T-cell (primary cell): ENCODE results near the gene ZNF12. TPM values are rescaled to one million over a fixed set of nuclear protein-coding genes. Genes with fewer than 3 reads are reported as not detected.
"Not testable (repeated sequence)": the region's sequence is repeated elsewhere in the genome, so short reads cannot be mapped to it uniquely, and the experiment has no call there.

Experiments
- ATAC-seq, 4 experiments: fragments of 200-7000 bp in 3 of 4; fragments of 150-1000 bp in 1 of 4; cut with Tn5 transposase; replicated peaks in 1 of 4; 1 replicate in 3 of 4; 2 replicates in 1 of 4; pipeline ENCODE4 v1.10.0; 2021; ENCODE audit warnings: moderate library complexity in 3 of 4, mild to moderate bottlenecking in 2 of 4, moderate number of reproducible peaks in 1 of 4
- CTCF ChIA-PET, 2 donors: fragments of 300-600 bp; sonication (Branson Sonifier 250); formaldehyde crosslinking; loops; one replicate each; lab custom pipeline; 2022; ENCODE audit warnings: antibody characterized with exemption in 2 of 2; lab: Charles Lee
- POLR2A ChIA-PET, 2 donors: fragments of 300-600 bp; sonication (Branson Sonifier 250); formaldehyde crosslinking; loops; one replicate each; lab custom pipeline; 2022; ENCODE audit warnings: antibody characterized with exemption in 2 of 2; lab: Charles Lee
- DNase-seq, 35 experiments: peaks; one replicate each; pipeline versions ENCODE4 v3.0.0 to v3.0.0-alpha.2; 2013 to 2023
- H3K27ac ChIP-seq: one replicate; pipeline ENCODE4 v1.5.1; 2013; ENCODE audit warnings: low read length
- H3K27me3 ChIP-seq, 2 experiments: replicated peaks in 1 of 2; 1 replicate in 1 of 2; 2 replicates in 1 of 2; pipeline versions ENCODE4 v1.6.1 to v1.7.0; 2013; ENCODE audit warnings: low read length in 1 of 2, mixed read lengths in 1 of 2; ENCODE audit not compliant: control insufficient read depth in 2 of 2, insufficient read depth in 2 of 2; ENCODE audit errors: extremely low read depth in 1 of 2
- H3K36me3 ChIP-seq, 2 donors: 1 replicate in 1 of 2; 2 replicates in 1 of 2; pipeline versions ENCODE4 v1.6.1 to v1.7.0; 2013; ENCODE audit warnings: low read length in 1 of 2; ENCODE audit not compliant: control insufficient read depth in 2 of 2, insufficient read depth in 1 of 2; ENCODE audit errors: extremely low read depth in 1 of 2
- H3K4me1 ChIP-seq, 2 experiments: 1 replicate in 1 of 2; 2 replicates in 1 of 2; pipeline versions ENCODE4 v1.6.1 to v1.7.0; 2013; ENCODE audit warnings: low read length in 2 of 2, mixed read lengths in 1 of 2; ENCODE audit not compliant: insufficient read depth in 2 of 2, control insufficient read depth in 1 of 2; ENCODE audit errors: extremely low read depth in 1 of 2
- H3K4me3 ChIP-seq, 2 donors: 1 replicate in 1 of 2; 2 replicates in 1 of 2; pipeline versions ENCODE4 v1.5.1 to v1.7.0; 2013; ENCODE audit warnings: mild to moderate bottlenecking in 2 of 2, low read length in 1 of 2, moderate library complexity in 1 of 2; ENCODE audit not compliant: control insufficient read depth in 1 of 2; ENCODE audit errors: extremely low read depth in 1 of 2
- H3K9me3 ChIP-seq: 2 replicates; pipeline ENCODE4 v1.7.0; 2013
- H3K27ac Mint-ChIP-seq, 2 donors: one replicate each; pipeline ENCODE4 v1.8.0; 2020 to 2021; ENCODE audit warnings: mild to moderate bottlenecking in 2 of 2, mixed read lengths in 2 of 2
- H3K27me3 Mint-ChIP-seq, 2 donors: one replicate each; pipeline ENCODE4 v1.8.0; 2021 to 2022; ENCODE audit warnings: mixed read lengths in 2 of 2
- H3K36me3 Mint-ChIP-seq: one replicate; pipeline ENCODE4 v1.8.0; 2021; ENCODE audit warnings: mixed read lengths
- H3K4me1 Mint-ChIP-seq, 3 donors: one replicate each; pipeline ENCODE4 v1.8.0; 2020 to 2022; ENCODE audit warnings: mixed read lengths in 3 of 3, mild to moderate bottlenecking in 1 of 3
- H3K4me3 Mint-ChIP-seq, 3 donors: one replicate each; pipeline ENCODE4 v1.8.0; 2020 to 2022; ENCODE audit warnings: mild to moderate bottlenecking in 3 of 3, mixed read lengths in 3 of 3, moderate library complexity in 3 of 3
- H3K9me3 Mint-ChIP-seq, 3 donors: one replicate each; pipeline ENCODE4 v1.8.0; 2020 to 2022; ENCODE audit warnings: mixed read lengths in 3 of 3
- WGBS: methylation state at CpG from one replicate; pipeline ENCODE4 v1.1.5; 2013; ENCODE audit warnings: missing lambda C conversion rate; ENCODE audit not compliant: insufficient coverage; 5-methylcytosine and 5-hydroxymethylcytosine counted together
- total RNA-seq, 35 experiments: library from RNA in 6 of 35; stranded (reverse) in 6 of 35; fragments of 120-200 nt in 1 of 35; gene quantifications; one replicate each; pipeline versions ENCODE4 v1.2.1 to v1.2.4 and lab custom pipeline; 2013 to 2026

The ZNF12 gene
- total RNA-seq, 5 donors from 2014 or later (not counting 1 experiment from before 2014, with no cell fraction given), result 25.1 to 49.7 (median 41.6) TPM

DNA sequence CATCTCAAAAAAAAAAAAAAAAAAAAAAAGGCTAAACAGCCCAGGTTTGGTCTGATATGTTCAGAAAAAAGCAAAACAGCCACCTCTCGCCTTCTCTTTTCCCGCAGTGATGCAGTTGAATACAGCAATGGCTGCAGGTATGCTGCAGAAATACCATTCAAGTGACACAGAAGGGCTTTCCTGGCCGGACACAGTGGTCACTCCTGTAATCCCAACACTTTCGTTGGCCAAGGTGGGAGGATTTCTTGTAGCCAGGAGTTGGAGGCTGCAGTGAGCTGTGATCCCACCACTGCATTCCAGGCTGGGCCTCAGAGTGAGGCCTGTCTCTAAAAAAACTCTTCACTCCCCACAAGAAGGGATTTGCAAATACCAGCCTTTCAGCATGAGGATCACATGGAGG, 17.6 kb upstream of the ZNF12 start:
- H3K27ac Mint-ChIP-seq, POLR2A ChIA-PET, H3K4me1 ChIP-seq, DNase-seq, H3K4me1 Mint-ChIP-seq, CTCF ChIA-PET, H3K36me3 Mint-ChIP-seq, H3K4me3 ChIP-seq, H3K4me3 Mint-ChIP-seq, H3K27ac ChIP-seq, H3K36me3 ChIP-seq, H3K9me3 Mint-ChIP-seq, ATAC-seq, H3K9me3 ChIP-seq: not testable (repeated sequence)
- no CpG with 5 or more reads among the region's 4 CpGs for WGBS
- H3K27me3 ChIP-seq, result peaks cover 0 to 12% of the 10 kb centered on the region in 2 experiments
- peaks cover 6 to 18% of the 10 kb centered on the region in 2 donors for H3K27me3 Mint-ChIP-seq

DNA sequence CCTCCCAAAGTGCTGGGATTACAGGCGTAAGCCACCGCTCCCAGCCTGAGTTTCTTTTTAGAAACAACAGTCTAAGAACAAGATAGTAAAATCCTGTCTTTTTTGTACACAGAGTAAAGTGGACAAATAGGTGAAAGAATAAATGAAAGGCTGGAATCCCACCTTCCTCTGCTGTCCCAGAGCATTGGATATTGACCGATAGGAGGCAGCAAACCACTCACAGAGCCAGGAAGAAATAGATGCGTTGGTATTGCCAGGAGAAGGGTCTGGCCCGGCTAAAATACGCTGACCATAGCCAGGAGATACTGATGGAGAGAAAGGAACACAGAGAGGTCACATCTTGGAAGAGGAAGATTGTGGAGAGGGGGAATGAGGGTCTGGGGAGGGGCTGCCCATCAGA, 11.4 kb upstream of the ZNF12 start:
- Mint-ChIP-seq H3K27me3 (peaks cover 22 to 38% of the 10 kb centered on the region in 2 donors), H3K27ac (no peak overlapping the region), H3K36me3 (no peaks in the 10 kb centered on the region), H3K9me3 (no peaks in the 10 kb centered on the region), H3K4me1 (peaks cover 0 to 9% (median 0%) of the 10 kb centered on the region in 3 donors), H3K4me3 (no peak overlapping the region)
- H3K9me3 ChIP-seq, result no peaks in the 10 kb centered on the region
- no peak for ATAC-seq
- ChIA-PET CTCF (no interaction called here), POLR2A (no interaction called here)
- no peaks in the 10 kb centered on the region for H3K36me3 ChIP-seq
- H3K27ac ChIP-seq, result no peak overlapping the region
- H3K4me1 ChIP-seq, result no peaks in the 10 kb centered on the region
- DNase-seq, result no peak
- H3K4me3 ChIP-seq, result no peak overlapping the region
- WGBS, result 60% methylated on average over 4 of the region's 6 CpGs
- H3K27me3 ChIP-seq, result peaks cover 0 to 35% of the 10 kb centered on the region in 2 experiments

DNA sequence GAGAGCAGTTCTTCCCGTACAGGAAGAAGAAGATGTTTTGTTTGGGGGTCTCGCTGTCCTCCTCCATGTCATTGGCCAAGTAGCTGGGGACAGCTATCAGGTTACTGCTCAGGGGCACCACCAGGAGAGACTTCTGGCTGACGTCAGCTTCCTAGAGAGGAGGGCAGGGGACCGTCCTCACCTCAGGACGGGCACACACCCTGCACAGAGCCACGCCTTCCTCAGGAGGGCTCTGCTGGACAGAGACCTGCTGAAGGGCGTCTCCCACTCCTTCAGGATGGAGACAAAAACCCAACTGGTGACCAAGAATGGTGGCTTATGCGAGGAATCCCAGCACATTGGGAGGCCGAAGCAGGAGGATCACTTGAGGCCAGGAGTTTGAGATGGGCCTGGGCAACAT, 9.2 kb upstream of the ZNF12 start:
- H3K27ac ChIP-seq, H3K36me3 Mint-ChIP-seq, H3K9me3 ChIP-seq, H3K36me3 ChIP-seq, H3K4me1 Mint-ChIP-seq, DNase-seq, CTCF ChIA-PET, H3K4me1 ChIP-seq, POLR2A ChIA-PET, ATAC-seq, H3K27ac Mint-ChIP-seq, H3K4me3 Mint-ChIP-seq, H3K9me3 Mint-ChIP-seq, H3K4me3 ChIP-seq: not testable (repeated sequence)
- H3K27me3 ChIP-seq, result peaks cover 0 to 36% of the 10 kb centered on the region in 2 experiments
- 91% methylated on average over 2 of the region's 9 CpGs for WGBS
- H3K27me3 Mint-ChIP-seq, result peaks cover 22 to 26% of the 10 kb centered on the region in 2 donors

DNA sequence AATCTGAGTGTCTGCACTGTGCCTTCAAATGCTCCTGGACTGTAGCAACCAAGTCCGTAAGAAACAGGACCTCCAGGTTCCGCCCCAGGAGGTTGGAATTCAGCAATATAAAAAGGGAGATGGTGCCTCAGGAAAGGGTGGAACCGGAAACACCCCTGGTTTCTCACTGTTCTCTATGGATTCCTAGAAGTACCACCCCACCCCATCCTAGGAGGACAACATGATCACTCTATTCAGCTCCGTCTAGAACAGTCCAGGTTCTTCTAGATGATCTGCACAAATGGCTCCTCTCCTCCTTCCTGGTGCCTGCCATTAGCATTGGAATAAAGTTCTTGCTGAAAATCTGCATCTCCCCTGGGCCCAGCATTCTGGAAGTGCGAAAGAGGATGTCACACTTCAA, 7.6 kb upstream of the ZNF12 start:
- peaks cover 3% of the 10 kb centered on the region for H3K36me3 Mint-ChIP-seq
- Histone ChIP-seq H3K4me1 (no peaks in the 10 kb centered on the region), H3K36me3 (no peaks in the 10 kb centered on the region), H3K27ac (no peak overlapping the region), H3K9me3 (no peaks in the 10 kb centered on the region), H3K4me3 (no peak overlapping the region), H3K27me3 (peaks cover 0 to 39% of the 10 kb centered on the region in 2 experiments)
- DNase-seq, result no peak
- ChIA-PET POLR2A (no interaction called here), CTCF (interaction anchor here in 1 of 2 donors (0.6 kb wide), 1 partner anchor 153 kb away, joined by 3 read pairs; no protein-coding TSS in a partner anchor)
- no peak overlapping the region for H3K4me3 Mint-ChIP-seq
- H3K4me1 Mint-ChIP-seq, result peaks cover 0 to 9% (median 0%) of the 10 kb centered on the region in 3 donors
- ATAC-seq, result no peak
- WGBS, result 94% methylated on average over 2 of the region's 5 CpGs
- H3K27me3 Mint-ChIP-seq, result peaks cover 18 to 22% of the 10 kb centered on the region in 2 donors
- H3K27ac Mint-ChIP-seq, result no peak overlapping the region
- H3K9me3 Mint-ChIP-seq, result no peaks in the 10 kb centered on the region

DNA sequence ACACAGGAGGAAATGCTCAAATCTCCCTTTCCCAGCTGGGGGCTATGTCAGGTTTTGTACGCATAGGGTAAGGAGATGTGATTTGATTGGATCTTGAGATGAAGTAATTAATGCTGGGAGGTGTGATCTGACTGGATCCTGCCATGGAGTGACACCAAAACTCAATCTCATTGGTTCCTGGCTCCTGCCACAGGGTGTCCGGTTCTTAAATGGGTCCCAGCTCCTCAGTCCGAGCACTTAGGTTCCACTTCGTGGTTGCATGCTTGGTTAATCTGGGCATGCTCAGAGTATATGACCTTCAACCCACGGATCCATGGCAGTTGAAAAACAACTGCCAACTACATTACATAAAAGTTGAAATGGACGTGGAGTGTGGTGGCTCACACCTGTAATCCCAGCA, 3.1 kb upstream of the ZNF12 start:
- DNase-seq (no peak), ATAC-seq (no peak)
- Histone ChIP-seq H3K36me3 (peaks cover 0 to 4% of the 10 kb centered on the region in 2 donors), H3K27me3 (peaks cover 0 to 13% of the 10 kb centered on the region in 2 experiments), H3K9me3 (no peaks in the 10 kb centered on the region), H3K27ac (no peak overlapping the region), H3K4me1 (peaks cover 11 to 18% of the 10 kb centered on the region in 2 experiments), H3K4me3 (no peak overlapping the region)
- no peak overlapping the region for H3K4me3 Mint-ChIP-seq
- H3K27me3 Mint-ChIP-seq, result peaks cover 3 to 4% of the 10 kb centered on the region in 2 donors
- H3K9me3 Mint-ChIP-seq, result peaks cover 0 to 3% (median 0%) of the 10 kb centered on the region in 3 donors
- WGBS, result no CpG with 5 or more reads among the region's 6 CpGs
- ChIA-PET POLR2A (no interaction called here), CTCF (no interaction called here)
- peaks cover 20 to 25% (median 22%) of the 10 kb centered on the region in 3 donors for H3K4me1 Mint-ChIP-seq
- peaks cover 9% of the 10 kb centered on the region for H3K36me3 Mint-ChIP-seq
- H3K27ac Mint-ChIP-seq, result no peak overlapping the region

DNA sequence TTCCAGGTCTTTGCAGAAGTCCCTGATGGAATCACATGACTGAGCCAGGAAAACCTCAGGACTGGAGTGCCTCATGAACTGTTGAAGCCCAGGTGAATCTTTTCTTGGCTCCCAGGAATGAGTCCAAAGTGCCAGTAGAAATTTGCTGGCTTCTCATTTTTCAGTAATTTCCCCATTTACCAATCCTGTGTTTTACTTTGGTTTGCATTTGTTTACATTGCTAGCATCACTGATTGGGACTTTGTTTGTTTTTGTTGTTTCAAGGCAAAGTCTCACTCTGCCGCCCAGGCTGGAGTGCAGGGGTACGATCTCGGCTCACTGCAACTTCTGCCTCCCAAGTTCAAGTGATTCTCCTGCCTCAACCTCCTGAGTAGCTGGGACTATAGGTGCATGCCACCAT, 1.6 kb upstream of the ZNF12 start:
- ChIA-PET POLR2A (interaction anchor here in 1 of 2 donors (0.6 kb wide), 1 partner anchor 916 kb away, joined by 5 read pairs; no protein-coding TSS in a partner anchor), CTCF (no interaction called here)
- ATAC-seq (no peak), DNase-seq (no peak)
- H3K27ac ChIP-seq, result no peak overlapping the region
- peaks cover 3% of the 10 kb centered on the region in 2 donors for H3K27me3 Mint-ChIP-seq
- H3K9me3 Mint-ChIP-seq, result peaks cover 4 to 5% (median 4%) of the 10 kb centered on the region in 3 donors
- H3K4me3 ChIP-seq, result no peak overlapping the region
- WGBS, result no CpG with 5 or more reads among the region's 3 CpGs
- no peaks in the 10 kb centered on the region for H3K9me3 ChIP-seq
- H3K4me1 ChIP-seq, result peaks cover 12 to 31% of the 10 kb centered on the region in 2 experiments
- H3K4me3 Mint-ChIP-seq, result peak overlapping the region; percentile 73 to 92 (median 85)
- peaks cover 0 to 13% of the 10 kb centered on the region in 2 experiments for H3K27me3 ChIP-seq
- no peak overlapping the region for H3K27ac Mint-ChIP-seq
- peaks cover 30 to 35% (median 31%) of the 10 kb centered on the region in 3 donors for H3K4me1 Mint-ChIP-seq
- peaks cover 18% of the 10 kb centered on the region for H3K36me3 Mint-ChIP-seq
- peaks cover 0 to 14% of the 10 kb centered on the region in 2 donors for H3K36me3 ChIP-seq
